H1 (cell line): ENCODE results near the gene SLC1A3. TPM values are rescaled to one million over a fixed set of nuclear protein-coding genes. Genes with fewer than 3 reads are reported as not detected.

Experiments
- KDM5A ChIP-seq: fragments of 200-600 bp; IDR thresholded peaks from 2 replicates; pipeline ENCODE4 v1.7.1; 2012; ENCODE audit warnings: mild to moderate bottlenecking, low read length, inconsistent platforms, mixed read lengths
- SIRT6 ChIP-seq: IDR thresholded peaks from one replicate; pipeline ENCODE4 v1.7.1; 2012; ENCODE audit warnings: low read length, inconsistent platforms
- TEAD4 ChIP-seq: IDR thresholded peaks from 2 replicates; pipeline ENCODE4 v1.6.1; 2012; ENCODE audit warnings: low read depth, low read length, inconsistent platforms, mixed read lengths
- polyA plus RNA-seq, 7 experiments: library from polyadenylated mRNA; depleted of rRNA in 3 of 7; stranded (reverse) in 5 of 7; unstranded in 2 of 7; fragments of >200 nt in 5 of 7; fragments of 200-250 nt in 2 of 7; gene quantifications; 1 replicate in 5 of 7; 2 replicates in 1 of 7; 4 replicates in 1 of 7; pipeline versions ENCODE4 v1.2.1 to v1.2.3, GENCODE V29; 2011 to 2013; ENCODE audit warnings: missing spikeins in 2 of 7, mixed read lengths in 2 of 7
- total RNA-seq: library from RNA; stranded (reverse); fragmentation: NEBNext Ultra II Directional; extraction: Animal tissue kit (Norgen Biotek cat#: 25700); gene quantifications from 2 replicates; pipeline ENCODE4 v1.2.1, GENCODE V29; 2021
- TF ChIP-seq, protein P1 (sequence below): IDR thresholded peaks from 2 replicates; pipeline ENCODE4 v1.6.1; 2012; ENCODE audit warnings: inconsistent platforms

Gene SLC1A3
- total and polyA plus RNA-seq, 2 of the 8 experiments (the other 6 are each of a cell fraction or from before 2014, with no cell fraction given): 26.7 to 35.3 TPM

GRCh38 chr5:36598045-36598444 lies 8.4 kb upstream of the SLC1A3 start (continued):
- TF ChIP-seq SIRT6 (no peak), KDM5A (no peak), TEAD4 (no peak)
- TF ChIP-seq, protein P1, sequence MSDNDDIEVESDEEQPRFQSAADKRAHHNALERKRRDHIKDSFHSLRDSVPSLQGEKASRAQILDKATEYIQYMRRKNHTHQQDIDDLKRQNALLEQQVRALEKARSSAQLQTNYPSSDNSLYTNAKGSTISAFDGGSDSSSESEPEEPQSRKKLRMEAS: no peak
